Measurements from ENCODE around the gene ZFYVE28.
"Not testable (repeated sequence)": the region's sequence is repeated elsewhere in the genome, so short reads cannot be mapped to it uniquely, and the experiment has no call there.

ZFYVE28 gene

GRCh38 chr4:2390146-2390545, 28.3 kb downstream of the ZFYVE28 start:
- no peak for DNase-seq

DNA sequence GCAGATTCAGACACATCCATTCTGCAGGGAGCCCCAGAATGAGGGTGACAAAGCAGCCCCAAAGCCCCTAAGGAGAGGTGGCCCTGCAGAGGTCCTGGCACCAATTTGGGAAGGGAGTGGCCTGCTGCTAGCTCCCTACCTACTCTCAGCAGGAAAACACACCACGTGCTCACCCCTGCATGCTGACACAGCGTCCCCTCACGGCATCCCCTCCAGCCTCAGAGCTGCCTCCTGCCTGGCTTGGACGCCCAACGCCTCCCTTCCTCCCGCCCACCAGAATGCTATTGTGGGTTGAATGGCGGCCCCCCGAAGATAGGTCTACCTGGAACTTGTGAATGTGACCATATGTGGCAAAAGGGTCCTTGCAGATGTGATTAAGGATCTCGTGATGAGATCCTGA, 28.8 kb downstream of the ZFYVE28 start:
- no peak for DNase-seq

GRCh38 chr4:2388429-2389182, 29.8 kb downstream of the ZFYVE28 start:
- no peak for DNase-seq

DNA sequence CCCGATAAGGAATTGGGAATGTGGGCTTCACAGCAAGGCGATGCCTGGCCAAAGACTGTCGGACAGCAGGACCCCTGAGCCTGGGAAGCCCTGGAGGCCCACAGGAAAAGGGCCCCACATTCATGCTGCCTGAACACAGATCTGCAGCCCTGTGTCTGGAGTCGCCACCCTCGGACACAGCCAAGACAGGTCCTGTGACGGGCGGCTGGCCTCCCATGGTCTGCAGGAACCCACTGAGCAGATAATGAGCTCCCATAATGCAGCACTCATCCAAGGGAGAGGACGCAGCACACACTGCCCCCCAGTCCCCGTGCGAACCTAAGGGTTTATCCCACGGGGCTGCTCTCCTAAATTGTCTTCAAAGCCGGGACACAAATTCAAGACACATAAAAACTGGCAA, 30.6 kb downstream of the ZFYVE28 start:
- no peak for DNase-seq

GRCh38 chr4:2387218-2387617, 31.2 kb downstream of the ZFYVE28 start:
- no peak for DNase-seq

DNA sequence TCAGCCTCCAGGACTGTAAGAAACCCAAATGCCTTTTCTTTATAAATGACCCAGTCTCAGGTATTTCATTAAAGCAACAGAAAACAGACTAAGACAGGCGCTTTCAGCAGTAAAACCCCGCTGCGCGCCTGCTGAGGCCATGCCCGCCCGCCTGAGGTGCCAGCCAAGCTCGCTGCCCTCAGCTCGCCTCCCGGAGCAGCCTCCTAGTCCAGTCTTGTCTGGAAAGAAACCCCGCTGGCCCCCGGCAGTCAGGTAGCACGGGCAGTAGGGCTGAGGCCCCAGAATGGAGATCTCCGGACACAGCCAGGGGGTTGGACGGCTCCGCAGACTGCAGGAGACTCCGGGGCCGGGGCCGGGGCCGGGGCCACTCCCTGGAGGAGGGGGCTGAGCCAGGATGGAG, 31.7 kb downstream of the ZFYVE28 start:
- DNase-seq = no peak

DNA sequence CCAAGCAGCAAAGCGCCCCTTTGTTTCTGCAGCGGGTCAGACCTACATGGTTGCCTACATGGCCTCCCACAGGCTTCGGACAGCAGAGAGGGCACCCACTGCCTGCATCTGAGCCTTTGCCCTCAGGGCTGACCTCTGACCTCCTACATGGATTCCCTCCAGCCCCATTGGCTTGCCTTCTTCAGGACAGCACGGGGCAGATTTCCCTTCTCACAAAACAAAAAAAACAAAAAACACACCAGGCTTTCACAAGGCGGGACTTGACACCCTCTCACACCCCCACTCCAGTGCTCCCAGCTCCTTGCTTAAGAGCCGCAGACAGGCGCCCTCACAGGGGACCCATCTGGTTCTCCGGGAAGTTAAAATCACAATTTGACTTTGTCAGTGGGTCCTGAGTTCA, 32.9 kb downstream of the ZFYVE28 start:
- no peak for DNase-seq

DNA sequence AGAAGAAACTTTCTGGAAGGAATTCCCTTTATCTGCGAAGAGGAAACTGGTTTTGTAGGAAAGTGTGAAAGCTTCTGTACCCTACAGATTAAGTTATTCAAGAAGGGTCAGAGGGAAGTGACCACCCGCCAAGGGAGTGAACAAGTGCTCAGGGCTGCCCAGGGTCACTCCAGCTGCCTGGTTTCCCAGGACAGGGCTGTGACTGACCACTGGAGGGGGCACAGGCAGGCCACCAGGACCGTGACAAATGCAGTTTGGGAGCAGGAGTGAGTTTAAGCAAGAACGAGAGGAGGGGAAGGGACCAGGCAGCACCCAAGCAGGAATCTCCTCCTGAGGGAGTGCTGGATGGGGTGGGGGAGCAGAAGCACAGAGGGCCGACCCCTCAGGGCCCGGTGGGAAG, 34.2 kb downstream of the ZFYVE28 start:
- DNase-seq = no peak

- no peak for DNase-seq
These were observed 34.7 kb downstream of the ZFYVE28 start for GRCh38 chr4:2383760-2384159.

GRCh38 chr4:2383220-2383631, 35.2 kb downstream of the ZFYVE28 start:
- not testable (repeated sequence) for DNase-seq

GRCh38 chr4:2382769-2383202, 35.7 kb downstream of the ZFYVE28 start:
- not testable (repeated sequence) for DNase-seq

DNA sequence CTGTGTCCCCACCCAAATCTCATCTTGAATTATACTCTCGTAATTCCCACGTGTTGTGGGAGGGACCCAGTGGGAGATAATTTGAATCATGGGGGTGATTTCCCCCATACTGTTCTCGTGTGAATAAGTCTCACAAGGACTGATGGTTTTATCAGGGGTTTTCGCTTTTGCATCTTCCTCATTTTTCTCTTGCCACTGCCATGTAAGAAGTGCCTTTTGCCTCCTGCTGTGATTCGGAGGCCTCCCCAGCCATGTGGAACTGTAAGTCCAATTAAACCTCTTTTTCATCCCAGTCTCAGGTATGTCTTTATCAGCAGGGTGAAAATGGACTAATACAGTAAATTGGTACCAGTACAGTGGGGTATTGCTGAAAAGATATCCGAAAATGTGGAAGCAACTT, 37.9 kb downstream of the ZFYVE28 start:
- DNase-seq = not testable (repeated sequence)

- DNase-seq = no peak
These were observed 39.5 kb downstream of the ZFYVE28 start for GRCh38 chr4:2378898-2379297.

DNA sequence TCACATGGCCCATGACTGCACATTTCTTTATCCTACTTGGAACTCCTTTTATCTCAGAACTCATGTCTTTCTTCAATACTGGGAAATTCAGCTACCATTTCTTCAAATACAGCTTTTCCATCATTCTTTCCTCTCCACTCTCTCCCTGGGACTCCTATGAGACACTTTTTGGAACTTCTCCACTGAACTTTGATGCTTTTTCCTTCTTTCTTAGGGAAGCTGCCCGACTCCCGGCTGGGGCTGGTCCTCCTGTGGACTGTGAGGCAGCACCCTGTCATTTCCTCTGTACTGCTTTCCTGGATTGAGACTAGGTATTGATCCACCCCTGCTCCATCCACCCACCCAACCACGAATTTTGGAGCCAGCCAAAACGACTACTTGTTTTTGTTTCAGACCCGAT, 40.0 kb downstream of the ZFYVE28 start:
- DNase-seq = no peak

GRCh38 chr4:2377241-2377640, 41.2 kb downstream of the ZFYVE28 start:
- no peak for DNase-seq

- DNase-seq = no peak
These were observed 43.0 kb downstream of the ZFYVE28 start for GRCh38 chr4:2375427-2375826.

- no peak for DNase-seq
These were observed 44.9 kb downstream of the ZFYVE28 start for GRCh38 chr4:2373532-2373931.

DNA sequence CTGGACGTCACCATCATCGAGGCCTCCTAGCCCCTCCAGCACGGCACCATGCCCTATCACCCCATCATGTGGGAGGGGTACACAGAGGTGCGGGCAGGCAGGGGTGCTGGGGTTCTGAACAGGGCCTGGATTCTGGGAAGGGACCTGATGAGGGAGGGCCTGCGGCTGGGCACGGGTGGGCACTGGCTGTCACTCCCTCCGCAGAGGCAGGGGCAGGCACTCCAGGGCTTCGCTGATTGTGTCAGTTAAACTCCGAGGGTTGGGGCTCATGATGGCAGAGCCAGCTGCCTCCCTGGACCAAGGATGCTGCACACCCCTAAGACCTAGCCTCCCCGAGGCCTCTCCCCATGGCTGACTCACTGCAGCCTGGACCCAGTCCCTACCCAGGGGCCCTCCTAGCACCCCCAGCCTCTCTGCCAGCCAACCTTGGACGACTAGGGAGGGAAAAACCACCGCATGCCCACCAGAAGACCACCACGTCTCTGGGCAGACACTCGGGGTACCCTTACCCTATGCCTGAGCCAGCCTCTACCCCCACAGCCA, 45.9 kb downstream of the ZFYVE28 start:
- DNase-seq = no peak

DNA sequence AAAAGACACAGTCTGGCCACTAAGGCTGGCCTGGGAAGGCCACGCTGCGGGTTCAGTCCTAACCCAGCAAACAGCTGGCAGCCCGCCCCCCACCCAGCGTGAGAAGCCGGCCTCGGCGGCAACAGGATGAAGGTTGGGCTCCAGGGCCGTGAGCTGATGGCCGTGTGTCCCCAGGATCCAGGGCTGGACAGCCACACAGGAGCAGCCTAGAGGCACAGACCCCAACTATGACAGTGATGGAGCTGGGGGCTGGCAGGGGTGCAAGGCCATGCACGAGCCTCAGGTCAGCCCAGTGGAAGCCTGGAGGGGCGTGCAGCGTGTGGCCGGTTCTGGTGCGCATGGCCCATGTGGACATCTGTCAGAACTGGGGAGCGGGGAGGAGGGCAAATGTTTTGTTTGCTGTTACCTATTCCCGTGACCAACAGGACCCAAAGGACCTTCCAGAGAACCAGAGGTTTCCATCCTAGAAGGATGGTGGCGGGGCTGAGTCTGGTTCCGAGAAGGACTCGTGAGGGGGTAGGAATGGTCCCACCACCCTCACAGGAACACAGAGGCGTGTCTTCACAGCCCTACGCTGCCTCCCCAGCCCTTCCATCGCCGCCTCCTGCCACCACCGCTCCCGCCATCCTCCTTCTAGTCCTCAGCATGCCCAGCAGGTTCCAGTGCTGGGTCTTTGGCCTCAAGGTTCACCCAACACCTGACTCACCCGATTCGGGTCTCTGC, 46.5 kb downstream of the ZFYVE28 start:
- no peak for DNase-seq

DNA sequence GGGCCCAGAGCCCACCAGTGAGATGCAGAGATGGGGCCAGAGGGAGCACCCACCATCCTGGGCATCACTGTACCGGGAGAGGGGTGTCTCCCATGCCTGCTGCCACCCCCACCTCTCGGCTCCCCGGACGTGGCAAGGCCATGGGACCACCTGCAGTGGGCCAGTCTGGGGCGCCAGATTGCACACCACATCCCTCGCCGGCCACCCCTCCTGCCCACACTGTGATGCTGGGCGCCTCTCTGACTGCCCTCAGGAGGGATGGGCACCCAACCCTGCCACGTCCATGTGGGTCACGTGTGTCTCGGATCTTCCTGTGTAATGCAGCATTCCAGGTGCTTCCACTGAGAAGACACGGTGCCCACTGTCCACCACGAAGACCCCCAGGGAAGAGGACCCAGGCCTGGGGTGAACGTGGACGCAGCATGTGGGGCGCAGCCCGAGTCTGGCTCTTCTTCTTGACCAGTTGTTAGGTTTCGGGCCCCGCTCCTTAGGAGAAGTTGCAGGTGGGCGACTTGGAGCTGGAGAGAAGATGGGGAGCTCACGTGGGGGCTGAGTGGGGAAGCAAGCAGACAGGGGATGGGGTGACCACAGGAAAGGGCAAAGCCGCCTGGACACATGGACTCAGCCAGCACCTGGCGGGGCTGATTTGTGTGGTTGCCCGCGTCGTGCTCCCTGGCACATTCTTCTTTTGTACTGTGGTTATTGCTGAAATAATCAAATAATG, 47.7 kb downstream of the ZFYVE28 start:
- no peak for DNase-seq

DNA sequence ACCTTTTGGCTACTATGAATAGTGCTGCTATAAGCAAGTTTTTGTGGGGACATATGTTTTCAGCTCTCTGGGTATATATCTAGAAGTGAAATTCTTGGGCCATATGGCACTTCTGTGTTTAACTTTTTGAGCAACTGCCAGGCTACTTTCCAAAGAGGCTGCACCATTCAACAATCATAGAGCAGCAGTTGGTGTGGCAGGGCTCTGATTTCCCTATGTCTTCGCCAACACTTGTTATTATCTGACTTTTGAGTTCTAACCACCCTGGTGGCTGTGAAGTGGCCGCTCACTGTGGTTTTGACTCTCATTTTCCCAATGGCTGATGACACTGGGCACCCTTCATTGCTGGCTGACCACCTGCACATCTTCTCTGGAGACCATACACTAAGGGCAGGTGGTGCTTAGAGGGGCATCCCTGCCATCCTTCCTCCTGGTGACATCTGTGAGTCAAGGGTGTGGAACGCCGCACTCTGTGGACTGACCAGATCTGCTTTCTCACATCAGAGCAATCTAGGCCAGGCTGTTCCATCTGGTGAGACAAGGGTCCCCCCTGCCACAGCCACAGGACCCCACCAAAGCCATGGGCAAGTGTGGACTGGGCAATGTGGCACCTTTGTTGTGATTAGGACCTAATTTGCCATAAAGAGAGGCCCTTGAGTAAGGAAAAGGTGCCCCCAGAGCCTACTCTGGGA, 49.6 kb downstream of the ZFYVE28 start:
- DNase-seq = no peak

DNA sequence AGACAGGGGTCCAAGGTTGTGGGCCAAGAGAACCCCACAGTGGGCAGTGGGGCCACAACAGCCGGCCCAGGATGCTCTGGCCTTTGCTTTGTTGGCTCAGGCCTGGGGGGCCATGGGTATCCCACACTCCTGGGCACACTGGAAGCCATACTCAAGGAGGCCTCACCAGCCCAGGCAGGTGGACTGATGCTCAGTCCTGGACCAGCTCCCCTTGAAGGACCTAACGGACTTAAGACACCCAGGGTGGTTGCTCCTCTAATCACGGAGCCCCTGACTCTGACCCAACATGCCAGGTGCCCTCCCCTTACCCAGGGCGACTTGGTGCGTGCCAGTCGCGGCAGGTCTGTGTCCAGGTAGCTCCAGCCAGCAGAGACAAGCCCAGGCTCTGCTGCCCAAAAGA, 50.8 kb downstream of the ZFYVE28 start:
- no peak for DNase-seq
